Tibial nerve (tissue), 4 donors: ENCODE measurements around the gene OR2A1. TPM values are rescaled to one million over a fixed set of nuclear protein-coding genes. Genes with fewer than 3 reads are reported as not detected.
"Not testable (repeated sequence)": the region's sequence is repeated elsewhere in the genome, so short reads cannot be mapped to it uniquely, and the experiment has no call there.

Experiments used
- DNase-seq, 2 donors: peaks; one replicate each; pipeline ENCODE4 v3.0.0-alpha.2; 2019; ENCODE audit warnings: low spot score in 2 of 2
- H3K27ac ChIP-seq, 4 donors: fragments of 200-600 bp; sonication (generic) in 3 of 4; one replicate each; pipeline ENCODE4 v1.5.1; 2017 to 2019; ENCODE audit warnings: mild to moderate bottlenecking in 1 of 4
- H3K27me3 ChIP-seq, 2 donors: fragments of 200-600 bp; sonication (generic) in 1 of 2; one replicate each; pipeline versions ENCODE4 v1.5.1 to v1.6.0; 2017 to 2019
- H3K36me3 ChIP-seq, 3 donors: fragments of 200-600 bp; sonication (generic); one replicate each; pipeline ENCODE4 v1.5.1; 2018 to 2019
- H3K4me1 ChIP-seq, 4 donors: fragments of 200-600 bp; sonication (generic) in 3 of 4; one replicate each; pipeline ENCODE4 v1.5.1; 2017 to 2019
- H3K4me3 ChIP-seq, 4 donors: fragments of 200-600 bp; sonication (generic) in 3 of 4; one replicate each; pipeline ENCODE4 v1.5.1; 2017 to 2019; ENCODE audit warnings: mild to moderate bottlenecking in 1 of 4, moderate library complexity in 1 of 4
- H3K9me3 ChIP-seq, 4 donors: fragments of 200-600 bp; sonication (generic) in 3 of 4; one replicate each; pipeline ENCODE4 v1.5.1; 2017 to 2019
- WGBS, 2 donors: methylation state at CpG; one replicate each; pipeline ENCODE4 v1.1.5; 2018; 5-methylcytosine and 5-hydroxymethylcytosine counted together
- total RNA-seq, 4 donors: library from RNA; depleted of rRNA; stranded (reverse); fragments of >200 nt; gene quantifications; one replicate each; pipeline ENCODE4 v1.1.0, GENCODE V29; 2016

Gene OR2A1, protein sequence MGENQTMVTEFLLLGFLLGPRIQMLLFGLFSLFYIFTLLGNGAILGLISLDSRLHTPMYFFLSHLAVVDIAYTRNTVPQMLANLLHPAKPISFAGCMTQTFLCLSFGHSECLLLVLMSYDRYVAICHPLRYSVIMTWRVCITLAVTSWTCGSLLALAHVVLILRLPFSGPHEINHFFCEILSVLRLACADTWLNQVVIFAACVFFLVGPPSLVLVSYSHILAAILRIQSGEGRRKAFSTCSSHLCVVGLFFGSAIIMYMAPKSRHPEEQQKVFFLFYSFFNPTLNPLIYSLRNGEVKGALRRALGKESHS
- total RNA-seq, result under 1 TPM in 2 of 4 donors, not detected in 2; 0.60 to 0.84 TPM

DNA sequence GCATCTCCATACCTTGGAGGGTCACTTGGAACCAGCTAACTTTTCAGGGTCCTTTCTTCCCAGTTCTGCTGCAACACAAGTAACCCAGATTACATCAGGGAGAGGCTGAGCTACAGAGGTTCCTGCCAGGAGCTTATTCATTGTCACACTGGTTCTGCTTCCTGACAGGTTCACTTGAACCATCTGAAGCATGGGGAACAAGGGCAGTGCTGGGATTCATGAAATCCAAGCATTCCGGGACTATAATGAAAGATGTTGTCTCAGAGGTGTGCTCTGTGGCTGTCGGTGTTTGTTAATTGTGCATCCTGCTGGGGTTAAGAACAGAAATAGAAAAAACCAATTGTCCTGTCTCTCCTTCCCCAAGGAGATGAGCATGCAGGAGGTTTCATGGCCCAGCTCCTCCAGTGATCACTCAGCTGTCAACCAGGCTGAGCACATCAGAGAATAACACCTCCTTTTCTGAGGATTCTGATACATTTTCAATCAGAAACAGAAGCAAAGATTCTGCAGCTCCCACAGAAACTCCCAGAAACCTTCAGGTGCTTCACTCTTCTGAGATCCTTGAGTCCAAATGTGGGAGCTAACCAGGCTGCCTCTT lies at the start of gene OR2A1:
OR2A1 (plus strand) TSS at position 548 of the 598 bp plus-strand sequence. CDS start 5,706 bp downstream, outside the sequence.
- H3K27ac ChIP-seq, H3K9me3 ChIP-seq, H3K36me3 ChIP-seq, H3K4me3 ChIP-seq, H3K4me1 ChIP-seq, H3K27me3 ChIP-seq, DNase-seq: not testable (repeated sequence)
- whole genome bisulfite sequencing, 2 donors, result 71% methylated on average over 2 of the region's 2 CpGs; no CpG with 5 or more reads in 1 of the 2 donors

DNA sequence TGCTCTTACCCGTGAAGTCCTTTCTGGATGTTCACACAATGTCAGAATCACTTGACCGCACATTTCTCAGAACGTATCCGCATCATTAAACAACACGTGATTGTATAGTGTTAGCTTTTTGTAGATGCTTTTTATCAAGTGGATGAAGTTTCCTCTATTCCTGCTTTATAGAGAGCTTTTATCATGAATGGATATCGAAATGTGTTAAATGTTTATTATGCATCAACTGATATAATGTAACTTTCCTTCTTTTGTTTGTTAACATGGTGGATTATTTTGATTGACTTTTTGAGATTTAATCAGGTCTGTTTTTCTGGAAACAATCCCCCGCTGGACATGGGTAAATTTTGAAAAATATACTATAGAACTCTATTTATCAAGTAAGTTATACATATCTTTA lies 47.5 kb upstream of the OR2A1 start, which contains the start of gene OR2A7:
OR2A7 (minus strand) TSS at position 101 of the 400 bp plus-strand sequence. CDS start 5,164 bp downstream, outside the sequence.
- H3K4me1 ChIP-seq, H3K27ac ChIP-seq, DNase-seq, H3K4me3 ChIP-seq, H3K9me3 ChIP-seq, H3K27me3 ChIP-seq, H3K36me3 ChIP-seq: not testable (repeated sequence)
- 92 to 93% methylated on average over 2 to 7 of the region's 7 CpGs for WGBS, 2 donors

DNA sequence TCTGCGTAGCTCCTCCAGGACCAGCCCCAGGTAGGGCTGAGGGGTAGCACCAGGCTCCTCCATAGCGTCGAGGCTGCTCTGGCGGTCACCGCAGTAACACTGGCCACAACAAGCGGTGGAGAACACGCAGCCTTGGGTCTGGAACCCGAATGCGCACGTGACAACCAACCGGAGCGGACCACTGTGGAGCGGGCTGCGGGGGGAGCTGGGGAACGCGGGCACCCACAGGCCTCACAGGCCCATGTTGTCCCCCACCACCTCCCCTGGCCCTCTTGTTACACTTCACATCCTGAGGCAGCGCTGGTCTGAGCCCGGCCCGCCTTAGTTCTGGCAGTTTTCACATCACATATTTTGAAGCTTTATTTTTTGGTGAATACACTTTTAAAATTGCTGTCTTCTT lies 43.0 kb upstream of the OR2A1 start, which contains the start of gene CTAGE8:
CTAGE8 (minus strand) TSS at position 101 of the 400 bp plus-strand sequence; CDS start at position 63, 38 bp downstream.
- not testable (repeated sequence) for H3K36me3 ChIP-seq, H3K27ac ChIP-seq, H3K4me3 ChIP-seq, DNase-seq, H3K9me3 ChIP-seq, H3K4me1 ChIP-seq, H3K27me3 ChIP-seq
- 87 to 97% methylated on average over 3 of the region's 19 CpGs for WGBS, 2 donors

DNA sequence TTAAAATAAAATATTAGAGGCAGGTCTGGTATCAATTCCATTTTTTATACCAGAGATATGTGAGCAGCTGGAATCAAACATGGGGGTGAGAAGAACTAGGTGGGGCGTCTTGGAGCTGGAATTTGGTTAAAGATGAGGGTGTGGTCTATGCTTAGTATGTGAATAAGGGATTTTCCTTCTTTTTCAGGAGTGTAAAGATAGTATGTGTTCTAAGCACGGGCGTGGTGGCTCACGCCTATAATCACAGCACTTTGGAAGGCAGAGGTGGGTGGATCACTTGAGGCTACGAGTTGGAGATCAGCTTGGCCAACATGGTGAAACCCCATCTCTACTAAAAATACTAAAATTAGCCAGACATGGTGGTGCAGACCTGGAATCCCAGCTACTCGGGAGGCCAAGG lies 36.9 kb upstream of the OR2A1 start:
- not testable (repeated sequence) for DNase-seq, H3K4me1 ChIP-seq, H3K4me3 ChIP-seq, H3K27me3 ChIP-seq, H3K9me3 ChIP-seq, H3K27ac ChIP-seq, H3K36me3 ChIP-seq
- 91 to 100% methylated on average over 4 to 6 of the region's 6 CpGs for WGBS, 2 donors

DNA sequence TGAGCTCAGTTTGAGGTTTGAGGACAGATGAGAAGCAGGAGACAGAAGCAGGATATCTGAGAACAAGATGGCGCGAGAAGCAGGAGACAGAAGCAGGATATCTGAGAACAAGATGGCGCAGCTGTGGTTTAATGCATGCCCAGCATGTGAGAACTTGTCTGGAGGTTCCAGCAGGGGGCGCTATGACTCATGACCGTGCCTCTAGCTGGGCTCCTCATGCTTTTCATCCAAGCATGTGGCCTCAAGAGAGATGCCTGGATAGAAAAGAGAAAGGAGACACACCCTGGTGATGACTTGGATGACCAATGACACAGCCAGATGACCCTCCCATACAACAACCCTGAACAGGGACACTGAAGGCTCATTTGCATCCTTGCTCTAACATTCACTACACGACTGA lies 32.2 kb upstream of the OR2A1 start:
- not testable (repeated sequence) for DNase-seq, H3K27ac ChIP-seq, H3K27me3 ChIP-seq, H3K4me3 ChIP-seq, H3K36me3 ChIP-seq, H3K4me1 ChIP-seq, H3K9me3 ChIP-seq
- 95 to 97% methylated on average over 3 of the region's 6 CpGs for WGBS, 2 donors

DNA sequence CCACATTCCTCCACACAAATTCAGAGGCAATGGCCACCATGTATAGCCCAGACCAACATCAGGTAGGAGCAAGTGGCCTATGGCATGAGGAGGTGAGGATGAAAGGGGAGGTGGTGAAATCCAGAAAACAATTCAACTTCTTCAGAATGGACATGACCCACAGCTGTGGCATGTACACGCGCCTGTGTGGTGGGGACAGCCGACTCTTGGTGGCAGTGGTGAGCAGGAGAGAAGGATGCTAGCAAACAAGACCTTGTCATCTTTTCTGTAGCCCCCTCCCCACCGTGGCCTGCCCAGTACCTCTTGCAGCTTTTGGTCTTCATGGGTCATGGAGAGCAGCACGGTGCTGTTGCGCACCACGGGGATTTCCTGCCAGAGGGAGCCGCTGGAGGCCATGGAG lies 30.2 kb upstream of the OR2A1 start:
- not testable (repeated sequence) for DNase-seq, H3K27ac ChIP-seq, H3K4me1 ChIP-seq, H3K9me3 ChIP-seq, H3K4me3 ChIP-seq, H3K36me3 ChIP-seq, H3K27me3 ChIP-seq
- no CpG with 5 or more reads among the region's 8 CpGs for WGBS, 2 donors

DNA sequence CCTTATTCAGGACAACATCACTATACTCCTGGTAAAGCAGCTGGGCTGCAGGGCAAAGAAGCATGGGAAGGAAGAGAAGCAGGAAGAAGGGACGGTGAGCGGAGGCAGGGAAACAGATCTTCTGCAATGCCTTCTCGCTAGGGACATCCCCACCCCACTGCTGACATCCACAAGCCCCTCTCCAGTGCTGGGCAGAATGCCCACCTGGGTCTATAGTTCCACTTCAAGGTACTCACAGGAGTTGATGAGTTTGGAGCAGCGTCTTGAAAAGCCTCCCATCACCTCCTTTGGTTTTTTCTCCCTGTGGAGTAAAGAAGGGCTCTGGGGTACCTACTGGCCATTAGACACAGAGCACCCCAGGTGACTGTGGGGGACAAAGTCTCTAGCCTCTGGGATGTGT lies 29.7 kb upstream of the OR2A1 start:
- H3K4me1 ChIP-seq, H3K36me3 ChIP-seq, H3K4me3 ChIP-seq, H3K9me3 ChIP-seq, H3K27ac ChIP-seq, H3K27me3 ChIP-seq: not testable (repeated sequence)
- 84% methylated on average over 2 to 4 of the region's 4 CpGs for WGBS, 2 donors
- DNase-seq, result peak in 1 of 2 donors; percentile 6

DNA sequence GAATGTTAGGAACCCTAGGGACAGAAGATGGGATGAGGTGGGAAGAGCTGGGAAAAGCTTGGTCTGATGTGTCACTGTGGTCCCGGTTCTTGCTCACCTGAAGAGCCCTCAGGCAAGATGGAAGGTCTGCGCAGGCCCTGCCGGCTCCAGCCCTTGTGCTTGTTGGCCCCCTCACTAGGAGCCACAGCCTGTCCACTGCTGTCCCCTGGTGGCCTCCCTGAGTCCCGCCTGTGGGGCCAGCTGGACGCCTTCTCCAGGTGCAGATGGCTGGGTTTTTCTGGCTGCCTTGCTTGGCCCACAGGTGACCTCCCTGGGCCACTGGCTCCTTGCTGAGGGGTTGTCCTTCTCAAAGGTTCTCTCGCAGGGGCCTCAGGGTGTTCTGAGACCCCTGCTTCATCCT lies 28.5 kb upstream of the OR2A1 start:
- DNase-seq, H3K27ac ChIP-seq, H3K27me3 ChIP-seq, H3K9me3 ChIP-seq, H3K4me3 ChIP-seq, H3K4me1 ChIP-seq, H3K36me3 ChIP-seq: not testable (repeated sequence)
- WGBS, 2 donors, result no CpG with 5 or more reads among the region's 6 CpGs

DNA sequence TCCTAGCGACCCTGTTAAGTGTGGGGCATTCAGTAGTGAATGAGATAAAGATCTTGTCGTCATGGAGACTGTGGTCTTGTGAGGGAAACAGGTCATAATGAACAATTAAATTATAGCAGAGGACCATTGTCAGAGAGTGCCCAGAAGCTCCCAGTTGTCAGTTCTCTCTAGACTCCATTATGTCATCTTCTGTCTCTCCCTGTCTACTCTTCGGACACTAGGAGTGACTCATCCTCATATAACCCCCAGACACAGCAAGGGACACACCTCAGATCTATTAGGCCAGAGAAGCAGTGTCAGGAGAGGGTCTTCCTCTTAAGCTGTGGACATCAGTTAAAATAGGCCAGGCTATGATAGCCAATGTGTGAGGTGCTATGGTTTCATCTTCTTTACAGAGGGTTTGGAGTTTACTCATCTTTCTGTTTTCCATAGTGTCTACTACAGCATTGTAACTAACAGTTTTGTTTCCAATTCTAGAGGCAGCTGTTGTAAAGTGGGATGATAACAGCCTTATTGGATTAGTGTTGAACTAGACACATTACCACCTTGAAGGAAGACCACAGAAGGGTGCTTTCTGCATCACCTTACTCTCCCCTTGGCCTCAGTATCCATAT lies 24.9 kb upstream of the OR2A1 start:
- H3K27me3 ChIP-seq, H3K9me3 ChIP-seq, H3K4me3 ChIP-seq, DNase-seq, H3K4me1 ChIP-seq, H3K36me3 ChIP-seq, H3K27ac ChIP-seq: not testable (repeated sequence)
- WGBS, 2 donors, result no CpG with 5 or more reads among the region's 3 CpGs

DNA sequence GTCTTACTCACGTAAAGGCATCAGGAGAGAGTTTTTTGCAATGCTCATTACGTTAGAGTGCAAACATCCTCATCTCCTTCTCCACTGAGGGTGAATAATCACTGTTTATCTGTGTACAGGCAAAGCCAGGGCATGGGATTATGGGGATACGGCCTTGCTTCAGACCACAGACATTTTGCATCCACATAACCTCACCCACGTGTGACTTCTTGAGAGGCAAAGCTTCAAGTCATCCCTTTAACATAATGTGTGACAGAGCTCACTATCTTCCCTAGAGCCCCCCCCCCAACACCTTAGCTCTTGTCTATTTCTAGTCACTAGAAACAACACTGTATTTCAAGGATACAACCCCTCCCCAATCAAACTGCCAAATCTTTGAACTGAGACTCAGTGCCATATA lies 20.6 kb upstream of the OR2A1 start:
- not testable (repeated sequence) for H3K4me1 ChIP-seq, H3K9me3 ChIP-seq, H3K27ac ChIP-seq, H3K4me3 ChIP-seq, DNase-seq, H3K27me3 ChIP-seq, H3K36me3 ChIP-seq
- WGBS, 2 donors, result 58 to 81% methylated on average over 2 of the region's 4 CpGs

DNA sequence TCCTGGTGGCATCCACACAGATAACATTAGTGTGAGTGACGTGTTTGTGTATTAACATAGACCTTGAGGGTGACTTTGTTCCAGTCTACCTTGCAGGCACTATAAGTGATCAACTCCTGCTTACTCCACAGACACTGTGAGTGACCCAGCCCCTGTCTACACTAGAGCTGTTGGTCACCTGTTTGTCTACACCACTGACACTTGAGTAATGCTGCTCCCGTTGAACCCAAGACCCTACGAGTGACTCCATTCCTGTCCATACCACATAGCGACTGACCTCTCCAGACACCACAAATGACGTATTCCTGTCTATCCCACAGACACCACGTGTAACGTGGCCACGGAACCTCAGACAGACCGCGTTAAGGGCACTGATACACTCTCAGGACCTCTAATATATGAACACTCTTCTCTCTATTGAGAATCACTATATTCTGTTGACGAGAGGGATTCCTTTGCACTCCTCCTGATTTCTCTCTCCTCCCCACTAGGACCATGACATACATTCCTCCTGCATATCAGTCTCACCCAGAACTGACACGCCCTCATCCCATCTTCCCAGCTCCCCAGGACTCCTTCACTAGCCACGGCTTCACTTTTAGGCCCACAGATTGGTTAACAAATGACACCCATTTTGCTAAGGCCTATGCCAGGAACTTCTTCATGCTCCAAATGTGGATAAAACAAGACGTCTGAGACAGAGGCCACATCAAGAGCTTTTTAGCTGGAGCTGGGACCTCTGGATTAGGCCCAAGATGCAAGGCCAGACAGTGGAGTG lies 19.6 kb upstream of the OR2A1 start:
- WGBS, 2 donors, result 73 to 95% methylated on average over 4 to 6 of the region's 14 CpGs
- H3K36me3 ChIP-seq, H3K27ac ChIP-seq, H3K4me1 ChIP-seq, H3K27me3 ChIP-seq, H3K4me3 ChIP-seq, H3K9me3 ChIP-seq, DNase-seq: not testable (repeated sequence)

DNA sequence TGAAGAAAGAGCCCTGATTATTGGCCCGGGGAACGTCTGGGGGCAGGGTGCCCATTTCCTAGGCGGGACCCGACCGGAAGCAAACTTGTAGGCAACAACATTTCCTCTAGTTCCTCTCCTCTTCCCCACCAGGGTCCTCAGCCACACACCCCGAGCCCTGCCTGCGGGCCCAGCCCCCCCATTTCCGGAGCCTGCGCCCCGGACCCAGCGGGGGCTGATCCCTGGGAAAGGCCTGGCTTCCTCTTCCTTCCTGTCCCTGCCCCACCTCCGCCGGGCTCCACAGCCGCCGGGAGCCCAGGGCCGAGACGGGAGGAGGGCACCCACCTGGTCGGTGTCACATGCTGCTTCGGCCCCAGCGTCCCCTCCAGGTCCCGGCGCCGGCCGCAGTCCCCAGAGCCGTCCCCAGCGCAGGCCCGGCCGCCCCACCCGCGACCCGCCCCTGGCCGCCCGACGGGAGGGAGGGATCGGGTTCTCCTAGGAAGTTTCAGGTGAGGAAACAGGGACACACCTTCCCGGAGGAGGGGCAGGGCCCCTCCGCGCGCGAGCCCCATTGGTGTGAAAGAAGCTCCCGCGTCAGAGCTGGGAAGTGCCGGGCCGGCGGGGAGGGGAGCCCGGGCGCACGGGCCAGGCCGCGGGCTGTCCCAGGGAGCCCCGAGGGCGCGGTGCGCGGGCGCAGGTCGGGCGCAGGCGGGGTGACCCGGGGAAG lies 18.3 kb upstream of the OR2A1 start:
- H3K27ac ChIP-seq, H3K4me1 ChIP-seq, H3K36me3 ChIP-seq, DNase-seq, H3K9me3 ChIP-seq, H3K27me3 ChIP-seq: not testable (repeated sequence)
- WGBS, 2 donors, result no CpG with 5 or more reads among the region's 60 CpGs
- H3K4me3 ChIP-seq, result peak overlapping the region in 1 of 4 donors; percentile 38
